HG03520 (cell line): ENCODE measurements around the gene UBE2L6.
A peak's percentile ranks its signal among the peaks of the same experiment; 100 is the strongest.

Experiments used
- ATAC-seq: cut with Tn5 transposase; IDR thresholded peaks from one replicate; pipeline ENCODE4 v1.9.1; 2021; ENCODE audit warnings: mild to moderate bottlenecking, moderate library complexity; ENCODE audit not compliant: unreplicated experiment

Gene UBE2L6

DNA sequence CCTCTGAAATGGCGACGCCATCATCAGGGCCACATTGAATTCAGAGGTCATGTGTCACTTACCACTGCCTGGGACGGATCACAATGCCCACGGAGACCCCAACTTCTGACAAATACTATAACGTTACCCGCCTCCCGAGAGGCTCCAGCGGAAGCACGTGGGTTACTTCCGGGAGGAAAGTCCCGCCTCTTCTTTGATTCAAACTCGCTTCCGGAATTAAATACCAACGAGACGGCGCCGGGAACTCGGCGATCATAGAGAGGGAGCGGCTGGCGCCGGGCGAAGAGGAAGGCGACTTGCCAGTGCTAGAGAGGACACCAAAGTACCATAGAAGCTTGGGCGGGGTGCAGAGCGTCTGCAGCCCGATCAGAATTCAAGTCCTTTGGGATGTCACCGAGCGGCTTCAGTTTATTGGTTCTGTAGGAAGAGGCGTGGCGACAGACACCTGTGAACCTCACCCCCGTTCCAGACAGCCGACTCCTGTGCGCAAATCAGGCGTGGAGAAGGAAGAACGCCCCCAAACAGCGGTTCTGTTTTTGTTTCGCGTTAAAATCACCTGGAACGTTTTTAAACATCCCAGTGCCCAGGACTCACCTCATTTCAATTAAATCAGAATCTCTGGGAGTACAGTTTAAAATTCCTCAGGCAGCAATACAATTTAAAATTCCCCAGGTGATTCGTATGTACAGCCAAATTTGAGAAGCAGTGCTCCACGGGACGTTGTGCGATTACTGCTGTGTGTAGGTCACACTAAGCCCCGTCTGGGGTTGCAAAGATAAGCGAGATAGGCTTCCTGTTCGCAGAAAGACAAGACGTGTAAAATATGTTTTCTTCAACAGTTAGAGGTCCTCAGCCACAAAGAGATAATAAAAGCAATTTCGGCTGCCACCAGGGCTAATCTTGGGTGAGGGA, 36.6 kb downstream of the UBE2L6 start, which contains the start of gene TIMM10:
Gene TIMM10 (minus strand): TSS at position 159 of the 912 bp plus-strand sequence. CDS start 565 bp downstream, outside the sequence.
- ATAC-seq: peak; percentile 98

GRCh38 chr11:57530215-57530595, 37.3 kb downstream of the UBE2L6 start:
- ATAC-seq: no peak

- no peak for ATAC-seq
Measured at GRCh38 chr11:57529012-57529411, 38.5 kb downstream of the UBE2L6 start.

DNA sequence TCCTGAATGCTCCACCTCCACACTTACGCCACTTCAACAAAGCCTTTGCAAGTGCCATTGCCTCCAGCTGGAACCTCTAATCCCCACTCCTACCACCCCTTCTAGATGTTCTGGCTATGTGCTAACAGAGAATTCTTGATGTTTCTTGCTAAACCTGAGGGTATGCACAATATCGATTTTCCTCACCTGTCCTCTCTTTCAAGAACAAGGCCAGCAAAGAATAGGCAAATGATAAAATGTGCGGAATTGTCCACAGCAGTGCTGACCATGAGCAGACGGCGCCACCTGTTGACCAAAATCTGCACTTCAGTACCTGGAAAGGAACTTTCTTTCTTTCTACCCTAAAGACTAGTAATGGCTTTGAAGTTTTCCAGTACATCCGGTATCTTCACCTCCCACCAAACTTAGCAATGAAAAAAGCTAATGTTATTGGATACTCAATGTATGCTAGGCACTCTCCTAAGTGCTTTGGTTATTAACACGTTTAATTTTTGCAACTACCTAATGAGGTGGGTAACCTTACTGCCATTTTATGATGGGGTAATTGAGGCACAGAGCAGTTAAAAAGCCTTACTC, 40.3 kb downstream of the UBE2L6 start:
- no peak for ATAC-seq

DNA sequence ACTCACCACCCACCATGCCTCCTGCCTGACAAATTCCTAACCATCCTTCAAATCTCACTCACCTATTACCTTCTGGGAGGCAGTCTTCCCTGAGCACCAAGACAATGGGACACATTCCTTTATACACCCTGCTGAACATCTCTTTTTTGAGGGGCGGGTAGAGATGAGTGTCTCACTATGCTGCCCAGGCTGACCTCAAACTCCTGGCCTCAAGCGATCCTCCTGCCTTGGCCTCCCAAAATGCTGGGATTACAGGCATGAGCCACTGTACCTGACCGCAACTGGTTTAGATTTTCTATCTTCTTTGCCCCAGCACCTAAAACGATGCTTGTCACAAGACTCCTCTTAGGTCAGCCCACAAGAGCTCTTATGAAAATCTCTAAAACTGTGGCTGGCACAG, 44.1 kb downstream of the UBE2L6 start:
- ATAC-seq: no peak

- ATAC-seq: no peak
Measured at GRCh38 chr11:57521116-57521515, 46.4 kb downstream of the UBE2L6 start.

- ATAC-seq: no peak
Measured at GRCh38 chr11:57516061-57516443, 51.4 kb downstream of the UBE2L6 start.

DNA sequence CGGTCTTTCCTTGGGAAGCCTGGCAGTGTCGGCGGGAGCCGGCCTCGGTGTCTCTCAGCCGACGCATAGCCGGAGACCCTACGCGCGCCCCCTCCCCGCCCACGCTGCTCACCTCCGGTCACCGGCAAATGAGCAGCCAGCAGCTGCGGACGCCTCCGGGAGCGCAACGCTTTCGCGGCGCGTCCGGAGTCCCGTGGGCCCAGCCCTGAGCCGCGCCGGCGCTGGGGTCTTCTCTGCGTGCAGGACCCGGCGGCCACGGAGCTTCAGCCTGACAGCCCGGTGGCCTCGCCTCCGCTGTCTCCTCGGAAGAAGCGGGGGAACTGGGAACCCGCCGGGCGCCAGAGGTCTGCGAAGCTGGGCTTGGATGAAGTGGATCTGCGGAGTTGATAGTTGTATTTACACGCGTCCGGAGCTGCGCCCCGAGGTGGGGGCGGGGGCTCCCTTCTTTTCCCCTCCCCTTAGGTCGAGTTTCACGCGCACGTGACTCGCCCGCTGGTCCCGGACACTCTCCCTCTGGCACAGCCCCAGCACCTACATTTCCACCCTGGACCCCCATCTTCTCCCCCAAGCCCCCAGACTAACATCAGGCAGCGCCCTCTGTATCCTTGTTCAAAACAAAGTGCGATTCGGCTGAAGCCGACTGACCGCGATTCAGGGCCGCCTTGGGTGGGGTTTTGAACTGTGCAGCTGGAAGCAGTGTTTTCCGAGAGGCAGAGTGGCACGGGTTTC, 52.0 kb downstream of the UBE2L6 start, which contains the start of gene SLC43A1:
Gene SLC43A1 (minus strand): TSS at position 371 of the 729 bp plus-strand sequence. CDS start 1,591 bp downstream, outside the sequence.
- ATAC-seq: peak; percentile 37

DNA sequence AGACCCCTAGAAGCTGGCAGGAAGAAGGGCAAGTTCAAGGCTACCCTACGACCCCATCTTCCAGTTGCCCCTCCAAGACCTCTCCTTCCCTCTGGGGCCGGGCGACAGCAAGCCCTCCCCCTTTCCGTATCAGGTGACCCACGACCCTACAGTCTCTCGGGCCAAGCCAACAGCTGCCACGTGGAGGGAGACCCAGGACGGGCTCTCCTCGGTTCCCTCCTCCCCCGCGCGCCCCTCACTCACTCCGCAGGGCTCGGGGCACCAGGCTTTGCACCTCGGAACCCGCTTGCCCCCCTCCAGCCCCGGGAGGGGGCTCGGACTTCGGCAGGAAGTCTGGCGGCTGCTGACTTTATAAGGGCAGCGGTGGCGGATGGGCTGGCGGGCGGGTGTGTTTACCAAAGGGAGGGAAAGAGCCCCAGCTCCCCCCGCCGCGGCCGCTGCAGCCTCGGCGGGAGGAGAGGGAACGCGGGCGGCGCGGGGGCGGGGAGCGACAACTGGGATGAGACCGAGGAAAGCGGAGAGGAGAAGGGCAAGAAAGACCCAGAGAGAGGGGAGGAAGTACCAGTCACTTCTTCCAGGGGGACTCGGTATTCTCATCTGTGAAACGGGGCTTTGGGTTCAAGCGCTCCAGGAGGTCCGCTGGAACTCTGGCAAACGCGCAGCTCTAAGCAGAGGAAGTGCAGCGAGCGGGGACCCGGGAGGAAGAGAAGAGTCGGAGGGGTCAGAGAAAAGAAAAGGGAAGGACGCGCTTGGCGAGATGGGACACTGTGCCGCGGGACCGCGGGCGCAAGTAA, 52.7 kb downstream of the UBE2L6 start:
- peak; percentile 29 for ATAC-seq

DNA sequence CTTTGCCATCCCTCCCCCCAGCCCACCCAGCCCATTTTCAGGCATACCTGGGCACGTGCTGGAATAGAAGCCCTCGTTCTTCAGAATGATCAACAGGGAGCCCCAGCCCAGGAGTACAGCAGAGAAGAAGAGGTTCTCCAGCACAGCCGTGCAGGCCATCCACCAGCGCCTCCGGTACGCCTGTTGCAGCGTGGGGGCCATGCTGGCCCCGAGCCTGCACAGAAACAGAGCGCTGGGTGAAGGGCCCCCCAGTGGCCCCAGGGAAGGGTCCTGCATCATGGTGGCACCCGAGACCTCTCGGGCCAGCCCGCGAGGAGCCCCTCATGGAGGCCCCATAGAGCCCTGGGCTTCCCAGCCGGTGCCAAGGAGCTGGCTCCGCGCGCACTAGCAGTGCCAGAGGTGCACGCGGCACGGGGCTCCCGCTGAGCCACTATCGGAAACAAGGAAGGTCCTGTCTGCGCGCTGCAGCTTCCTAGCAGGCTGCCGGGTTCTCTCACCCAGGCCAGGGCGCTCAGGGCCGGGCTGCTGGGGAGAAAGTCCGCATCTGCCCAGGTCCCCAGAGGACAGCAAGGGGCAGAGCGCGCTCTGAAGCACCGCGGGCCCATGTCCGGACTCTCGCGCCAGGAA, 53.4 kb downstream of the UBE2L6 start:
- peak; percentile 37 for ATAC-seq

DNA sequence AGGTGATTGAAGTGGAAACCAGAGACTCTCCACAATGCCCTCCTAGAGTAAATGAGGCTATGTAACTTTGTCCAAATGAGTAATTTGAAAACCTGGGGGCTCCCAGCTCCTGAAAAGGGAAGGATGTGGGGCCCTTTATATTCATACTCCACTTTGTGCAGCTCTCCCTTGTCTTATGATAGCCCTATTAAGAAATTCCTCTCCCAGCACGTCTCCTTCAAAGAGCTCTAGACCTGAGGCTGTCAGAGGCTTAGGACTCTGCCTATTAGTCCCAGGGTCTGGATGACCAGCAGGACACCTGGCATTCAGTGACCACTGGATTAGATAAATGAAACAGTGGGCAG, 54.0 kb downstream of the UBE2L6 start:
- ATAC-seq: no peak

GRCh38 chr11:57512646-57513451, 54.6 kb downstream of the UBE2L6 start:
- ATAC-seq: no peak

DNA sequence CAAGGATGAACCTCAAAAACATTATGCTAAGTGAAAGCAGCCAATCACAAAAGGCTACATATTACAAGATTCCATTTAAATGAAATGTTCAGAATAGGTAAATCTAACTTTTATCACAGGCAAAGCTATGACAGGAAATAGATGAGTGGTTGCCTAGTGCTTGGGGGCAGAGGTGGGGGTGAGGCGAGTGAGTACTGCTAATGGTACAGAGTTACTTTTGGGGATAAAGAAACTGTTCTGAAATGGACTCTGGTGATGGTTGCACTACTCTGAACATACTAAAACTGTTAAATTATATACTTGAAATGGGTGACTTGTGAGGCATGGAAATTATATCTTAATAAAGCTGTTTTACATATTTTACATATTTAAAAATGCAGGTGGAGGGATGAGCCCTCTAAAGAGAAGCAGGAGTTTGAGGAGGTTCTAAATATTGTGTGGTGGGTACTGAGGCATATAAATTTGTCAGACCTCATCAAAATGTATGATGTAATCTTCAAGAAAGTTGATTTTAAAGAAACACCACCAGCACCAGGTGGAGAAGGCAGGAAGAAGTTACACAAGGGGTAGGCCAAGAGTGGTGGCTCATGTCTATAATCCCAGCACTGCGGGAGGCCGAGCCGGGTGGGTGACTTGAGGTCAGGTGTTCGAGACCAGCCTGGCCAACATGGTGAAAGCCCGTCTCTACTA, 55.6 kb downstream of the UBE2L6 start:
- no peak for ATAC-seq

GRCh38 chr11:57508341-57509170, 58.9 kb downstream of the UBE2L6 start:
- ATAC-seq: no peak

GRCh38 chr11:57506522-57506921, 61.0 kb downstream of the UBE2L6 start:
- ATAC-seq: no peak

- no peak for ATAC-seq
Measured at GRCh38 chr11:57504511-57504910, 63.0 kb downstream of the UBE2L6 start.

DNA sequence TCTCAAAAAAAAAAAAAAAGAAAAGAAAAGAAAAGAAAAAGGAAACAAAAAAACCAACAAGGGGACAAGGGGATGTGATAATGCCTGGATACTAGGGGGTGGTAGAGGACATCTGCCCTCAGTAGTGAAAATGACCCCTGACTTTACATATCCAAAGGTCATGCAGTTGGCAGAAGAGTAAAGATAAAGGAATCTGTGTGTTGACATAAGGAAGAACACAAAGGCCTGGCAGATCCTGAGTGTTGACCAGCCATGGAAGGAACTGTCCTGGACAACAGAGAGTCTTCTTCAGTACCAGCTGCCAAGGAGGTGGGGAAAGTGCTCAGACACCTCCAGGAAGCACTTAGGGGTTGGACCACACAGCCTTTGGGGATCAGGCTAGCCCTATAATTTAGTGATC, 64.6 kb downstream of the UBE2L6 start:
- no peak for ATAC-seq

DNA sequence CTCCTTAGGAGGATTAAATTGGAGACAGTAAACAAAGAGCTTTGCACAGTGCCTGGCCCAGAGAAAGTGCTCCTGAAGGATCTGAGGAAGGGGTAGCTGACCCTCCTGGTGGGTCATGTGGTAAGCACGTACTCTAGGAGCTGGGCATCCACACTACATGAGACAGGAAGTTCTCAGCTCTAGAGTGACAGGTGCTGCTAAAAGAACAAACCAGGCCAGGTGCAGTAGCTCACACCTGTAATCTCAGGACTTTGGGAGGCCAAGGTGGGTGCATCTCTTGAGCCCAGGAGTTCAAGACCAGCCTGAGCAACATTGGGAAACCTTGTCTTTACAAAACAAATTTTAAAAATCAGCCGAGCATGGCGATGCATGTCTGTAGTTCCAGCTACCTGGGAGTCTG, 65.1 kb downstream of the UBE2L6 start:
- ATAC-seq: no peak
